Measurements from ENCODE around the gene RNF8. TPM values are rescaled to one million over a fixed set of nuclear protein-coding genes. Genes with fewer than 3 reads are reported as not detected.
"Not testable (repeated sequence)": the region's sequence is repeated elsewhere in the genome, so short reads cannot be mapped to it uniquely, and the experiment has no call there.

Gene RNF8
- total RNA-seq, 1 donor from 2014 or later, result 11.3 TPM

DNA sequence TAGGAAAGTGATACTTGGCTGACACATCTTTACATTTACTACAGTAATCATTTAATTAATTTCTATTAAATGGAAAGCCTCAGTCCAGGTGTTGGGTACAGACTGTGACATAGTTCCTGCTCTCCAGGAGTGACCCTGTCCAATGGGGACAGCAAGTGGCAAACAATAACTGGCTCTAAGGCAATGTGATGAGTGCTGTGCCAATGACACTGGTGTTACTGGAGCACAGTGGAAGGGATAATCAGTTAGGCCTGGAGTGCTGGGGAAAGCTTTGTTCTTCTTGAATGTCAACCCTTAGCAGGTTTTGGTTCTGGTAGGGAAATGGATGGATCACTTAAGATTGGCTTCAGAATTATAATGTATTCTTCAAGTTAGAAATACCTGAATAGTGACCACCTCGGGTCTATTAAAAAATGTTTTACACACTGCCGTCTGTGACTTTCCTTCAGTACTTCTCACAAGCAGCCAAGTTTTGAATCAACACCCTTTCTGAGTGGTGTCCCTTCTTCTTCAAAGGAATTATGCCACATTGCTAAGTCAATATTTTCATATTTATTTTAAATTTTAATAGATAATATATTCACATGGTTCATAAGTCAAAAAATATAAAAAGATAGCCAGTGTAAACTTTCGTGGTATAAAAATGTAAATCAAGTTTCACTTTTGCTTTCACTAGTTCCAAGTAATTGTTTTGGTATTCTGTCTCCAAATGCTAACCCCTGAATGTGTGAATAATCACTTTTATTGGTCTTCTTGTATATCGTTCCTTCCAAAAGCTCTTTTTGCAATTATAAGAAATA lies 88.8 kb downstream of the RNF8 start:
- no peak for DNase-seq (ENCODE audit: low spot score)

DNA sequence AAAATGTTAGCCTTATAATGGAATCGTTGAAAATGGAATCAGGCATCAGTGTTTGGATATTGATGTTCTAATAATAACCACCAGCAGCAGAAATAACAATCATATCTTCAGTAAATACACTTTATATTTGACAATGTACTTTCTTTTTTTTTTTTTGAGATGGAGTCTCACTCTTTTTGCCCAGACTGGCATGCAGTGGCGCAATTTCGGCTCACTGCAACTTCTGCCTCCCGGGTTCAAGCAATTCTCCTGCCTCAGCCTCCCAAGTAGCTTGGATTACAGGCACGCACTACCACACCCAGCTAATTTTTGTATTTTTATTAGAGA lies 89.4 kb downstream of the RNF8 start:
- DNase-seq (ENCODE audit: low spot score), result not testable (repeated sequence)

Other genes starting within 250 kb of the RNF8 start
- gene PIM1, start 183.8 kb upstream of the RNF8 start, total RNA-seq, result 213 TPM
- 8.7 TPM for gene TBC1D22B, start 96.2 kb upstream of the RNF8 start, total RNA-seq
- gene TMEM217, start 95.8 kb upstream of the RNF8 start, total RNA-seq, result 0.51 TPM
- 28.5 TPM for gene CMTR1, start 79.2 kb downstream of the RNF8 start, total RNA-seq
- gene CCDC167, start 145.9 kb downstream of the RNF8 start, total RNA-seq, result 14.6 TPM